ENCODE measurements around the gene ARNT2. TPM values are rescaled to one million over a fixed set of nuclear protein-coding genes. Genes with fewer than 3 reads are reported as not detected.

ARNT2 gene
- total RNA-seq, 2 donors from 2014 or later: 9.1 to 43.7 TPM

GRCh38 chr15:80399508-80399907 lies 4.7 kb upstream of the ARNT2 start:
- intact Hi-C loops (cut with DNase I): no loop called here
- no peaks in the 10 kb centered on the region for H3K4me1 ChIP-seq (replicated peaks)
- H3K36me3 ChIP-seq: no peaks in the 10 kb centered on the region
- 94% methylated on average over 3 of the region's 3 CpGs for WGBS
- no peaks in the 10 kb centered on the region for H3K9me3 ChIP-seq
- no peak for DNase-seq (ENCODE audit: low spot score)
- no peak for TF ChIP-seq POLR2A (IDR thresholded peaks at IDR 0.05)
- no peak for TF ChIP-seq CTCF (IDR thresholded peaks at IDR 0.05)
- TF ChIP-seq POLR2AphosphoS5 (IDR thresholded peaks at IDR 0.05): no peak
- H3K4me3 ChIP-seq: no peak overlapping the region
- no peak overlapping the region for H3K27ac ChIP-seq
- no peaks in the 10 kb centered on the region for H3K27me3 ChIP-seq (replicated peaks; ENCODE audit: insufficient read depth)

GRCh38 chr15:80401456-80401855 lies 2.7 kb upstream of the ARNT2 start:
- H3K27ac ChIP-seq: no peak overlapping the region
- intact Hi-C loops (cut with DNase I): loop anchor here (10.0 kb wide), 1 partner anchor 347 kb away; the partner anchor contains the start of gene ZFAND6
- no peaks in the 10 kb centered on the region for H3K27me3 ChIP-seq (replicated peaks; ENCODE audit: insufficient read depth)
- H3K4me1 ChIP-seq (replicated peaks): no peaks in the 10 kb centered on the region
- DNase-seq (ENCODE audit: low spot score): no peak
- TF ChIP-seq POLR2A (IDR thresholded peaks at IDR 0.05) (no peak), CTCF (IDR thresholded peaks at IDR 0.05) (no peak)
- no peaks in the 10 kb centered on the region for H3K36me3 ChIP-seq
- no peak overlapping the region for H3K4me3 ChIP-seq
- no peaks in the 10 kb centered on the region for H3K9me3 ChIP-seq
- WGBS: 76% methylated on average over 5 of the region's 5 CpGs

GRCh38 chr15:80402339-80402738 lies 1.8 kb upstream of the ARNT2 start:
- Histone ChIP-seq H3K27me3 (replicated peaks; ENCODE audit: insufficient read depth) (no peaks in the 10 kb centered on the region), H3K4me3 (no peak overlapping the region), H3K9me3 (no peaks in the 10 kb centered on the region), H3K36me3 (no peaks in the 10 kb centered on the region), H3K27ac (no peak overlapping the region), H3K4me1 (replicated peaks) (no peaks in the 10 kb centered on the region)
- DNase-seq (ENCODE audit: low spot score): no peak
- TF ChIP-seq CTCF (IDR thresholded peaks at IDR 0.05): no peak
- no peak for TF ChIP-seq POLR2A (IDR thresholded peaks at IDR 0.05)
- no peak for TF ChIP-seq POLR2AphosphoS5 (IDR thresholded peaks at IDR 0.05)
- intact Hi-C loops (cut with DNase I): loop anchor here (10.0 kb wide), 1 partner anchor 348 kb away; the partner anchor contains the start of gene ZFAND6
- WGBS: 64% methylated on average over 3 of the region's 3 CpGs

- Histone ChIP-seq H3K27me3 (replicated peaks; ENCODE audit: insufficient read depth) (no peaks in the 10 kb centered on the region), H3K4me3 (peak overlapping the region; percentile 53 to 54), H3K36me3 (no peaks in the 10 kb centered on the region), H3K4me1 (replicated peaks) (no peaks in the 10 kb centered on the region), H3K27ac (peak overlapping the region; percentile 67), H3K9me3 (no peaks in the 10 kb centered on the region)
- DNase-seq (ENCODE audit: low spot score): no peak
- TF ChIP-seq CTCF (IDR thresholded peaks at IDR 0.05) (no peak), POLR2AphosphoS5 (IDR thresholded peaks at IDR 0.05) (no peak)
- intact Hi-C loops (cut with DNase I): loop anchor here (10.0 kb wide), 1 partner anchor 349 kb away; the partner anchor contains the start of gene ZFAND6
- 0% methylated on average over 29 of the region's 30 CpGs for WGBS
Observed at GRCh38 chr15:80403712-80404056, 498 bp upstream of the ARNT2 start.

- Histone ChIP-seq H3K4me1 (replicated peaks) (no peaks in the 10 kb centered on the region), H3K27me3 (replicated peaks; ENCODE audit: insufficient read depth) (no peaks in the 10 kb centered on the region), H3K36me3 (no peaks in the 10 kb centered on the region), H3K27ac (peak overlapping the region; percentile 67), H3K9me3 (no peaks in the 10 kb centered on the region), H3K4me3 (peak overlapping the region; percentile 53 to 54)
- intact Hi-C loops (cut with DNase I): loop anchor here (10.0 kb wide), 1 partner anchor 350 kb away; the partner anchor contains the start of gene ZFAND6
- 4% methylated on average over 33 of the region's 33 CpGs for WGBS
- no peak for TF ChIP-seq POLR2A (IDR thresholded peaks at IDR 0.05)
- no peak for TF ChIP-seq CTCF (IDR thresholded peaks at IDR 0.05)
- TF ChIP-seq POLR2AphosphoS5 (IDR thresholded peaks at IDR 0.05): no peak
- DNase-seq (ENCODE audit: low spot score): no peak
Observed at GRCh38 chr15:80404761-80405553, 775 bp downstream of the ARNT2 start.
